AG04450 (cell line): ENCODE results near the gene NGRN. TPM values are rescaled to one million over a fixed set of nuclear protein-coding genes. Genes with fewer than 3 reads are reported as not detected.
"Not testable (repeated sequence)": the region's sequence is repeated elsewhere in the genome, so short reads cannot be mapped to it uniquely, and the experiment has no call there.

Experiments used
- CTCF ChIA-PET: fragments of 300-600, 350-600 bp; formaldehyde crosslinking; extraction: SDS; loops from one replicate; lab custom pipeline; 2022; ENCODE audit warnings: antibody characterized with exemption, inconsistent platforms; lab: Charles Lee
- POLR2A ChIA-PET: fragments of 350-600 bp; formaldehyde crosslinking; extraction: SDS; loops from one replicate; lab custom pipeline; 2021; ENCODE audit warnings: antibody characterized with exemption, inconsistent platforms; lab: Yijun Ruan, JAX
- DNase-seq: peaks from one replicate; pipeline ENCODE4 v3.0.0-alpha.2; 2011; ENCODE audit warnings: low read depth, low spot score
- H3K27ac ChIP-seq: one replicate; pipeline ENCODE4 v1.5.1; 2012; ENCODE audit warnings: low read depth, low read length, control low read depth
- H3K27me3 ChIP-seq: one replicate; pipeline ENCODE4 v1.6.0; 2012; ENCODE audit warnings: low read length; ENCODE audit not compliant: control insufficient read depth, insufficient read depth
- H3K4me3 ChIP-seq: 2 replicates; pipeline ENCODE4 v1.5.1; 2011; ENCODE audit warnings: mild to moderate bottlenecking, low read depth, low read length, control low read depth
- H3K9me3 ChIP-seq: 2 replicates; pipeline ENCODE4 v1.5.1; 2012; ENCODE audit warnings: low read length; ENCODE audit not compliant: control insufficient read depth, insufficient read depth
- polyA plus RNA-seq: library from polyadenylated mRNA; depleted of rRNA; stranded (reverse); fragments of >200 nt; gene quantifications from 2 replicates; pipeline ENCODE4 v1.2.3, GENCODE V29; 2011
- TF ChIP-seq, protein P1 (sequence below): IDR thresholded peaks from 2 replicates; pipeline ENCODE4 v1.5.1; 2011; ENCODE audit warnings: low read depth, low read length, control low read depth, inconsistent platforms

The NGRN gene
- polyA plus RNA-seq, 1 experiment, result 81.8 TPM

DNA sequence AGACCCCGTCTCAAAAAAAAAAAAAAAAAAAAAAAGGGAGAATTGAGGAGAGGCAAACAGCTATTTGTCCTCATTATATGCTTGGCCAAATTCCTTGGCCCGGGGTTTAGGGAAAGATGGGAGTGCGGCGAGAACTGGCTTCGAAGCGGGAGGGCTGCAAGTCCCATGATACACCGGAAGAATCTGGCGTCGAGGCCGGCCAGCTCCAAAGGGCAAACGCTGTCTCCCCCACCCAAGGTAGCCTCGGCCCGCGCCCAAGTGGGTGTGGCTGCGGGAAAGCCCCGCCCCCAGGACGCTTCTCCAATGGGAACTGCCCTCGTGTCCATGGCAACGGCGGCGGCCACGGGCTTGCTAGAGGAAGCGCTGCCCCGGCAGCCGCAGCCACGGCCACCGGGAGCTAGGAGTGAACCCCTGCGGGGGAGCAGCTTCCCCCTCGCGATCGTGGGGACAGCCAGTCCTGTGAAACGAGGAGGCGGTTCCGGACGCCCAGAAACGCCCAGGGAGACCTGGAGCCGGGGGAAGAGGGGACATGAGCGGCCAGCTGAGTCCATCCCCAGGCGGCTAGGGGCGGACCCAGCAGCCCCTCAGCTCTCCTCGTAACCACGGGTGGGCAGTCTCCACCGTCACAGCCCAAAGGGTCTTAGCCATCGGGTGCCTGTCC, 16.1 kb upstream of the NGRN start, which contains the start of gene TTLL13:
TSS of gene TTLL13 (plus strand) at position 354 of the 661 bp plus-strand sequence. CDS start 1,075 bp downstream, outside the sequence.
- ChIA-PET POLR2A (interaction anchor here (0.6 to 1.1 kb wide), 7 partner anchors 9 to 574 kb away, joined by 3 to 9 read pairs (median 6); partner anchors contain the start of gene IDH2), CTCF (interaction anchor here (0.6 to 1.6 kb wide), 6 partner anchors 28 to 263 kb away, joined by 3 to 5 read pairs (median 3); no protein-coding TSS in a partner anchor)
- DNase-seq, result peak; percentile 59
- TF ChIP-seq, protein P1, sequence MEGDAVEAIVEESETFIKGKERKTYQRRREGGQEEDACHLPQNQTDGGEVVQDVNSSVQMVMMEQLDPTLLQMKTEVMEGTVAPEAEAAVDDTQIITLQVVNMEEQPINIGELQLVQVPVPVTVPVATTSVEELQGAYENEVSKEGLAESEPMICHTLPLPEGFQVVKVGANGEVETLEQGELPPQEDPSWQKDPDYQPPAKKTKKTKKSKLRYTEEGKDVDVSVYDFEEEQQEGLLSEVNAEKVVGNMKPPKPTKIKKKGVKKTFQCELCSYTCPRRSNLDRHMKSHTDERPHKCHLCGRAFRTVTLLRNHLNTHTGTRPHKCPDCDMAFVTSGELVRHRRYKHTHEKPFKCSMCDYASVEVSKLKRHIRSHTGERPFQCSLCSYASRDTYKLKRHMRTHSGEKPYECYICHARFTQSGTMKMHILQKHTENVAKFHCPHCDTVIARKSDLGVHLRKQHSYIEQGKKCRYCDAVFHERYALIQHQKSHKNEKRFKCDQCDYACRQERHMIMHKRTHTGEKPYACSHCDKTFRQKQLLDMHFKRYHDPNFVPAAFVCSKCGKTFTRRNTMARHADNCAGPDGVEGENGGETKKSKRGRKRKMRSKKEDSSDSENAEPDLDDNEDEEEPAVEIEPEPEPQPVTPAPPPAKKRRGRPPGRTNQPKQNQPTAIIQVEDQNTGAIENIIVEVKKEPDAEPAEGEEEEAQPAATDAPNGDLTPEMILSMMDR, result 0 out of 2 replicates have a peak, but pooled peaks have one; percentile 1
- no peak within 1 kb of the TSS for H3K27ac ChIP-seq
- no peaks in the 10 kb centered on the region for H3K9me3 ChIP-seq
- no peaks in the 10 kb centered on the region for H3K27me3 ChIP-seq
- H3K4me3 ChIP-seq, result peak within 1 kb of the TSS; percentile 72

DNA sequence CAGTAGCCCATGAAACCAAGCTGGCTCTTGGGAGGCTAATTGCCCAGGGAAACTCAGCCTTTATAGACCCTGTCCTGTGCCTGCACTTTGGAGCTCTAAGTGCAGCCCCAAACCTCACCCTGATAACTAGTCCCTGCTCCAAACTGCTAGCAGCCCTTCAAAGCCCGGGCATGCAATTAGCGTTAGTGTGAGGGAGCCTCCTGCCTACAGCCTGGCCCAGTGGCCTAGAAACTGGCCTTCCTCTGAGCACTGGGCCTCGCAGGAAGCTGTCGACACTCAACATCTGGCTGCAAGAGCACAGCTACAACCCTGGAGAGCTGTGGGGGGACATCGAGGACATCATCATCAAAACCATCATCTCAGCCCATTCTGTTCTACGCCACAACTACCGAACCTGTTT, 7.7 kb upstream of the NGRN start:
- TF ChIP-seq, protein P1, result no peak
- H3K27ac ChIP-seq, result no peak overlapping the region

DNA sequence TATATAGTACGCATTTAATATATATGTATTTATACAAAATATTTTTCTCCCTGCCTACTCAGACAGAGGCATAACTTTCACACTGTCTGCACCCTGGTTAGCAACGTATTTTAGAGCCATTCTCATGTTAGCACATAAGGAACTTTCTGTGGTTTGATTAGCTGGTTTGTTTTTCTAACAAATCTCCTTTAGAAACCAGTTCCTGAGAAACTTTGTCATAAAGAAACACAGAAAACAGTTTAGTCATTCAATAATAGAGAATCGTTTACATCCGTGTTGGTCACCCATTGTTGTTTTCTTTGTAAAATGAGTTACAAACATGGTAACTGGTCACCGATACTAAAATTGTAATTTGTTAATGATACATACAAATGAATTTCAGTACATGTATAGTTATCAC, 5.9 kb upstream of the NGRN start:
- ChIA-PET CTCF (interaction anchor here (1.0 kb wide), 1 partner anchor 38 kb away, joined by 3 read pairs; no protein-coding TSS in a partner anchor), POLR2A (interaction anchor here (0.6 kb wide), 1 partner anchor 8 kb away, joined by 6 read pairs; no protein-coding TSS in a partner anchor)
- no peak for DNase-seq
- Histone ChIP-seq H3K9me3 (no peaks in the 10 kb centered on the region), H3K27ac (no peak overlapping the region), H3K4me3 (no peak overlapping the region), H3K27me3 (peaks cover 12% of the 10 kb centered on the region)
- TF ChIP-seq, protein P1, result no peak

More for the DNA sequence above, 7.7 kb upstream of the NGRN start:
- ChIA-PET POLR2A (no interaction called here), CTCF (no interaction called here)
- Histone ChIP-seq H3K4me3 (no peak overlapping the region), H3K27me3 (peaks cover 12% of the 10 kb centered on the region), H3K9me3 (no peaks in the 10 kb centered on the region)
- DNase-seq, result no peak

DNA sequence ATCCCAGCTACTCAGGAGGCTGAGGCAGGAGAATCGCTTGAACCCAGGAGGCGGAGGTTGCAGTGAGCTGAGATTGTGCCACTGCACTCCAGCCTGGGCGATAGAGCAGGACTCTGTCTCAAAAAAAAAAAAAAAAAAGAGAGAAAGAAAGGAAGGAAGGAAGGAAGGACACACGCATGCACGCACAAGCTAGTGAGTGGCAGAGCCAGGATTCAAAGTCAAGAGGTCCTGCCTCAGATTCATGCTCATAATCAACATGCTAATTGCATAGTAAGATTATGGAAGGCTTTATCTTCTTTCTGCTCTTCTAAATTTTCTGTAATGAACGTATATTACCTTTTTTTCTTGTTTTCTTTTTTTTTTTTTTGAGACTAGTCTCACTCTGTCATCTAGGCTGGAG, 4.7 kb upstream of the NGRN start:
- H3K27ac ChIP-seq, DNase-seq, H3K27me3 ChIP-seq, H3K9me3 ChIP-seq, H3K4me3 ChIP-seq, POLR2A ChIA-PET: not testable (repeated sequence)
- CTCF ChIA-PET, result interaction anchor here (0.6 to 0.7 kb wide), 2 partner anchors 207 to 220 kb away, joined by 3 to 4 read pairs; no protein-coding TSS in a partner anchor

DNA sequence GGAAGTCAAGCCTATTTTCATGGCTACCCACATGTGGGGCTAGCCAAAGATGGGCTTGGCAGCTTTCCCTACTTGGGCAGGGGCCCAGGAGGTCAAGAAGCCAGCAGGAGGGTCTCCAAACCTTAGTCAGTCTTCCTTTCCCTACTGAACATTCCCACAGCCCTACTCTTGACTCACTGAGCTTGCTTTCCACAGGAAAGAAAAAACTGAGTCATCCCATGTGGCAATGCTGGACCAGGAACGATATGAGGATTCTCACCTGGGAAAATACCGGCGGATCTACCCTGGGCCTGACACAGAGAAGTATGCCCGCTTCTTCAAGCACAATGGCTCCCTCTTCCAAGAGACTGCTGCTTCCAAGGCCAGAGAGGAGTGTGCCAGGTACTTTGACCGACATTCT, 3.7 kb upstream of the NGRN start:
- no peak for DNase-seq
- Histone ChIP-seq H3K27me3 (no peaks in the 10 kb centered on the region), H3K27ac (no peak overlapping the region), H3K4me3 (no peak overlapping the region), H3K9me3 (peaks cover 5% of the 10 kb centered on the region; the same call in 1 of the 2 replicates)
- ChIA-PET POLR2A (no interaction called here), CTCF (interaction anchor here (0.5 kb wide), 1 partner anchor 10 kb away, joined by 3 read pairs; no protein-coding TSS in a partner anchor)
- TF ChIP-seq, protein P1, result no peak
